NCI-H146 treated with DMSO at 0.1 percent for 48 hours (cell line): ENCODE data around the gene ATAT1.

Source experiments
- DNase-seq: peaks from one replicate; lab custom pipeline; 2025; ENCODE audit not compliant: unreplicated experiment; lab: John Stamatoyannopoulos, UW

Gene ATAT1

GRCh38 chr6:30683183-30683979, 56.7 kb downstream of the ATAT1 start:
- no peak for DNase-seq

GRCh38 chr6:30683980-30684338, 57.3 kb downstream of the ATAT1 start:
- no peak for DNase-seq

- DNase-seq = no peak
These were observed 57.9 kb downstream of the ATAT1 start for GRCh38 chr6:30684386-30685156.

- DNase-seq = no peak
These were observed 58.7 kb downstream of the ATAT1 start for GRCh38 chr6:30685157-30686008.

GRCh38 chr6:30686009-30686907, 59.6 kb downstream of the ATAT1 start, which contains the start of gene PPP1R18:
TSS of gene PPP1R18 (minus strand) at chr6:30686645. CDS start at chr6:30686018, 627 bp downstream.
- DNase-seq = no peak

GRCh38 chr6:30686908-30687658, 60.4 kb downstream of the ATAT1 start:
- DNase-seq = peak; percentile 75

- DNase-seq = no peak
These were observed 61.2 kb downstream of the ATAT1 start for GRCh38 chr6:30687659-30688431.

GRCh38 chr6:30688569-30688968, 61.9 kb downstream of the ATAT1 start:
- no peak for DNase-seq

- DNase-seq = no peak
These were observed 62.6 kb downstream of the ATAT1 start for GRCh38 chr6:30689022-30689865.

- no peak for DNase-seq
These were observed 63.3 kb downstream of the ATAT1 start for GRCh38 chr6:30689985-30690384.

- peak; percentile 90 for DNase-seq
These were observed 63.9 kb downstream of the ATAT1 start, which contains the start of gene NRM for GRCh38 chr6:30690403-30691207. TSS of gene NRM (minus strand) at chr6:30690984. CDS start at chr6:30690974, 10 bp downstream.

- peak; percentile 64 for DNase-seq
These were observed 64.7 kb downstream of the ATAT1 start for GRCh38 chr6:30691208-30691847.
